ENCODE data around the gene VGLL3.

DNA sequence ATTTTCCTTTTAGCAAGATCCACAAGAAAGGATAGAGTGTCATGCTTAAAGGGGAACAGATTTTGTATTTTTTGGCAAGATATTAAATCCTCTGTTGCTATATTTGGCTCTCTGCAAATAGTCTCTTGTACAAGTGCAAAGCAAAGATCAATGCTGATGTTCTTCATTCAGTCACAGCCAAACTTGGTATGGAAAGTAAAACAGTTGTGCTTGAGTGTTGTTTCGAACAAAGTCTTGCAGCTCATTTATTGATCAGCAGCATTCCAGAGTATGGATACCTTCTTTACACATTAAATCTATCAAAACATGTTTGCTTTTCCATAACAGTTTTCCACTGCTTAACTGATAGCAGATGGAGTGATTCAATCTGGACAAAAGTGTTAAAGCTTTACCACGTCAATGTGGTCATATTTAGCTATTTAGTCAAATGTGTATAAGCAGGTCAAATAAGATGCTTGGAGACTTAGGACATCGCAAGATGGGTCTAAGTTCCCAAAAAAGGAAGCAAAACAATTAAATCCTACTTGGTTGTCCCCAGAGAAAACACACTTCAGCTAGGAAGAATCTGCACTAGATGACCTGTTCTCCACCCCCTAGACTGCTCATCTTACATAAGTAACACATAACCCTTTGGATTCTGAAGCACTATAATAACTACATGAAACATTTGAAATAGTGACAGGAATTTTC is 52.4 kb downstream of the VGLL3 start:
- no peak for TF ChIP-seq POLR2A (IDR thresholded peaks at IDR 0.05; ENCODE audit: borderline replicate concordance, extremely low read depth, insufficient read depth, insufficient read length)
- TF ChIP-seq, protein P1, sequence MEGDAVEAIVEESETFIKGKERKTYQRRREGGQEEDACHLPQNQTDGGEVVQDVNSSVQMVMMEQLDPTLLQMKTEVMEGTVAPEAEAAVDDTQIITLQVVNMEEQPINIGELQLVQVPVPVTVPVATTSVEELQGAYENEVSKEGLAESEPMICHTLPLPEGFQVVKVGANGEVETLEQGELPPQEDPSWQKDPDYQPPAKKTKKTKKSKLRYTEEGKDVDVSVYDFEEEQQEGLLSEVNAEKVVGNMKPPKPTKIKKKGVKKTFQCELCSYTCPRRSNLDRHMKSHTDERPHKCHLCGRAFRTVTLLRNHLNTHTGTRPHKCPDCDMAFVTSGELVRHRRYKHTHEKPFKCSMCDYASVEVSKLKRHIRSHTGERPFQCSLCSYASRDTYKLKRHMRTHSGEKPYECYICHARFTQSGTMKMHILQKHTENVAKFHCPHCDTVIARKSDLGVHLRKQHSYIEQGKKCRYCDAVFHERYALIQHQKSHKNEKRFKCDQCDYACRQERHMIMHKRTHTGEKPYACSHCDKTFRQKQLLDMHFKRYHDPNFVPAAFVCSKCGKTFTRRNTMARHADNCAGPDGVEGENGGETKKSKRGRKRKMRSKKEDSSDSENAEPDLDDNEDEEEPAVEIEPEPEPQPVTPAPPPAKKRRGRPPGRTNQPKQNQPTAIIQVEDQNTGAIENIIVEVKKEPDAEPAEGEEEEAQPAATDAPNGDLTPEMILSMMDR (IDR thresholded peaks at IDR 0.05 in 2 of 3, conservative IDR thresholded peaks at IDR 0.05 in 1 of 3; ENCODE audit: borderline replicate concordance in 1 of 3, insufficient read depth in 1 of 3, low read depth in 2 of 3, low read length in 2 of 3): no peak
- no peak for TF ChIP-seq POLR2AphosphoS5 (IDR thresholded peaks at IDR 0.05; ENCODE audit: low read depth, low read length)
- TF ChIP-seq FOSL1 (IDR thresholded peaks at IDR 0.05; ENCODE audit: low read depth): no peak
